Activated naive CD4-positive, alpha-beta T cell treated with anti-CD3 and anti-CD28 coated beads, Interleukin-2, amount 10 ng/mL, durations not matched to agents 7 days and 5 days (primary cell): ENCODE data around the gene ARHGAP31.
A peak's percentile ranks its signal among the peaks of the same experiment; 100 is the strongest.
"Not testable (repeated sequence)": the region's sequence is repeated elsewhere in the genome, so short reads cannot be mapped to it uniquely, and the experiment has no call there.

ENCODE experiments used
- CTCF ChIA-PET: fragments of 350-600 bp; sonication (Branson Sonifier 250); formaldehyde crosslinking; loops from one replicate; lab custom pipeline; 2021; ENCODE audit warnings: antibody characterized with exemption; lab: Charles Lee
- DNase-seq: peaks from one replicate; pipeline ENCODE4 v3.0.0-alpha.2; 2020
- H3K27ac Mint-ChIP-seq: one replicate; pipeline ENCODE4 v1.8.0; 2021; ENCODE audit warnings: mild to moderate bottlenecking, moderate library complexity, mixed read lengths
- H3K27me3 Mint-ChIP-seq: one replicate; pipeline ENCODE4 v1.8.0; 2021; ENCODE audit warnings: mild to moderate bottlenecking, mixed read lengths
- H3K36me3 Mint-ChIP-seq: one replicate; pipeline ENCODE4 v1.8.0; 2021; ENCODE audit warnings: mixed read lengths
- H3K4me1 Mint-ChIP-seq: one replicate; pipeline ENCODE4 v1.8.0; 2021; ENCODE audit warnings: mixed read lengths
- H3K4me3 Mint-ChIP-seq: one replicate; pipeline ENCODE4 v1.8.0; 2021; ENCODE audit warnings: mild to moderate bottlenecking, moderate library complexity, mixed read lengths
- H3K9me3 Mint-ChIP-seq: one replicate; pipeline ENCODE4 v1.8.0; 2021; ENCODE audit warnings: mixed read lengths

ARHGAP31 gene, protein sequence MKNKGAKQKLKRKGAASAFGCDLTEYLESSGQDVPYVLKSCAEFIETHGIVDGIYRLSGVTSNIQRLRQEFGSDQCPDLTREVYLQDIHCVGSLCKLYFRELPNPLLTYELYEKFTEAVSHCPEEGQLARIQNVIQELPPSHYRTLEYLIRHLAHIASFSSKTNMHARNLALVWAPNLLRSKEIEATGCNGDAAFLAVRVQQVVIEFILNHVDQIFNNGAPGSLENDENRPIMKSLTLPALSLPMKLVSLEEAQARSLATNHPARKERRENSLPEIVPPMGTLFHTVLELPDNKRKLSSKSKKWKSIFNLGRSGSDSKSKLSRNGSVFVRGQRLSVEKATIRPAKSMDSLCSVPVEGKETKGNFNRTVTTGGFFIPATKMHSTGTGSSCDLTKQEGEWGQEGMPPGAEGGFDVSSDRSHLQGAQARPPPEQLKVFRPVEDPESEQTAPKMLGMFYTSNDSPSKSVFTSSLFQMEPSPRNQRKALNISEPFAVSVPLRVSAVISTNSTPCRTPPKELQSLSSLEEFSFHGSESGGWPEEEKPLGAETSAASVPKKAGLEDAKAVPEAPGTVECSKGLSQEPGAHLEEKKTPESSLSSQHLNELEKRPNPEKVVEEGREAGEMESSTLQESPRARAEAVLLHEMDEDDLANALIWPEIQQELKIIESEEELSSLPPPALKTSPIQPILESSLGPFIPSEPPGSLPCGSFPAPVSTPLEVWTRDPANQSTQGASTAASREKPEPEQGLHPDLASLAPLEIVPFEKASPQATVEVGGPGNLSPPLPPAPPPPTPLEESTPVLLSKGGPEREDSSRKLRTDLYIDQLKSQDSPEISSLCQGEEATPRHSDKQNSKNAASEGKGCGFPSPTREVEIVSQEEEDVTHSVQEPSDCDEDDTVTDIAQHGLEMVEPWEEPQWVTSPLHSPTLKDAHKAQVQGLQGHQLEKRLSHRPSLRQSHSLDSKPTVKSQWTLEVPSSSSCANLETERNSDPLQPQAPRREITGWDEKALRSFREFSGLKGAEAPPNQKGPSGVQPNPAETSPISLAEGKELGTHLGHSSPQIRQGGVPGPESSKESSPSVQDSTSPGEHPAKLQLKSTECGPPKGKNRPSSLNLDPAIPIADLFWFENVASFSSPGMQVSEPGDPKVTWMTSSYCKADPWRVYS (N-terminal part only)

DNA sequence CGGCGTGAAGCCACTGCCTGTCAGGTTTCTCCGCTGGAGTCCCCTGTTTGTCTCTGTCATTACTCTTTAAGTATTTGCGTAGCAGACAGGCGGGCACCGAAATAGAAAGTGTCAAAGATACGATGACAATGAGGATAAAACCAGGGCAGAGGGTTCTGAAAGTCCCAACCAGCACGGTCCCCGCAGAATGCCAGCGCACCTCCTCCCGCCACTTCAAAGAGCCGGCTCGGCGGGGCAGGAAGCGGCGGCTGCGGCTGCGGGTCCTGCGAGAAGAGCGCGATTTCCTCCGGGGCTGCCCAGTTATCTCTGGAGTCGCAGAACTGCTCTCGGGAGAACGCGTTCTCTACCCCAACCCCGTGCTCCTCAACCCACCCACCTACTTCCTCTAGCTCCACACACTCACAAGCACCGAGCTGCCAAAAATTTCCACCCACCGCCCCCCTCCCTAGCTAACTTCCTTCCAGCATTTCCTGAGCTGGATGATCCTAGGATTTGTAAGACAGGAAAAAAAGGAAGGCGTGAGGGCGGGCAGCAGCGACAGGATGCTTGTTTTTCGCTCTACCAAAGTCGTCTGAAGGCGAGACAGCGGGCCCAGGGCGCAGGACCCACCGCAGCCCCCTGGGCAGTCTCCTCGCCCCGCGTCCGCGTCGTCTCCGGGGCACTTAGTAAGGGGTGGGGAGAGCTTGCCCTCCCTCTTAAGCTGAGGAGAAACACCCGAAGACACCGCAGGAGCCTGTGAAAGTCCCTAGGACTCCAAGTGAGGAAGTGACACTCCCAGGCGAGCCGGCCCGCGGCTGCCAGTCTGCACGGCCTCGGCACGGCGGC is at the start of gene ARHGAP31:
TSS of gene ARHGAP31 (plus strand) at position 513 of the 825 bp plus-strand sequence. CDS start 522 bp downstream, outside the sequence.
- peak; percentile 87 for DNase-seq
- Mint-ChIP-seq H3K4me3 (peak within 1 kb of the TSS; percentile 83), H3K27ac (peak within 1 kb of the TSS; percentile 85), H3K9me3 (no peaks in the 10 kb centered on the region), H3K4me1 (peaks cover 48% of the 10 kb centered on the region), H3K27me3 (peaks cover 49% of the 10 kb centered on the region), H3K36me3 (no peaks in the 10 kb centered on the region)
- CTCF ChIA-PET: interaction anchor here (1.3 kb wide), 1 partner anchor 53 kb away, joined by 3 read pairs; the partner anchor contains the start of gene B4GALT4

DNA sequence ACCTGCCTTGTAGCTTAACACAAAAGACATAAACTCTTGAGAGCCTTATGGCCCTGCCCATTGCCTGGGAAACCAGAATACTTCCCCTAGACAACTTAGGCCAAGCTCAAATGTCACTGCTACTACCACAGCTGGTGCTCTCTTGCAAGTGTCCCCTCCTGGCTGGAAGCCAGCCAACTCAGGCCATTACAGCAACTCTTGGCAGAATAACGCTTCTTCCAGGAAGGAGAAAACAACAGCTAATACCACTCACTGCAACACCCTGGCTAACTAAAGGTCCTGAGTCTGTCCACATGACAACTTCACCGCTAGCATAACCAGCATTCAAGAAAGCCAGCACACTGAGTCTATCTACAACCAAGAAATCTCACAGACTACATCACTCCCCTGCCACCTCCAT is 48.4 kb upstream of the ARHGAP31 start:
- H3K27me3 Mint-ChIP-seq: peaks cover 4% of the 10 kb centered on the region
- peaks cover 2% of the 10 kb centered on the region for H3K36me3 Mint-ChIP-seq
- no peak for DNase-seq
- CTCF ChIA-PET: interaction anchor here (0.7 to 4.9 kb wide), 5 partner anchors 97 to 436 kb away, joined by 3 to 22 read pairs (median 3); partner anchors contain the start of gene IGSF11
- H3K27ac Mint-ChIP-seq: no peak overlapping the region
- H3K4me3 Mint-ChIP-seq: no peak overlapping the region
- peaks cover 8% of the 10 kb centered on the region for H3K9me3 Mint-ChIP-seq
- peaks cover 8% of the 10 kb centered on the region for H3K4me1 Mint-ChIP-seq

DNA sequence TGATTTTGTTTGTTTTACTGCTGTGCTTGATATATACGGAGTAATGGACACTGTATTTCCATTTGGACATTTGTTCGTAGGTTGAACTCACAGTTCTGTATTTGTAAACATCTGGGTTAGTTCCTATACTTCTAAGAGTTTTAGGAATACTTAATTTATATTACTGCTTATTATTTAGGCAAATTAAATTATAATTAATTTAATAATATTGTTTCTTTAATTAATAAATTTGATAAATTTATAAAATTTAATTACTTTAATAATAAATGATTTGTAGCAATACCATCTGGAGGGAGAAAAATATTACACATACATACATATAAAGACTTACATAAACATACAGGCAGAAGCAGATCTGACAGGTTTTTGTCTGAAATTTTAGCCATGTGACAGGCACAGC is 39.0 kb upstream of the ARHGAP31 start:
- Mint-ChIP-seq H3K27me3 (peaks cover 14% of the 10 kb centered on the region), H3K27ac (no peak overlapping the region), H3K36me3 (no peaks in the 10 kb centered on the region), H3K9me3 (no peaks in the 10 kb centered on the region), H3K4me1 (peaks cover 2% of the 10 kb centered on the region), H3K4me3 (no peak overlapping the region)
- no peak for DNase-seq
- CTCF ChIA-PET: no interaction called here

DNA sequence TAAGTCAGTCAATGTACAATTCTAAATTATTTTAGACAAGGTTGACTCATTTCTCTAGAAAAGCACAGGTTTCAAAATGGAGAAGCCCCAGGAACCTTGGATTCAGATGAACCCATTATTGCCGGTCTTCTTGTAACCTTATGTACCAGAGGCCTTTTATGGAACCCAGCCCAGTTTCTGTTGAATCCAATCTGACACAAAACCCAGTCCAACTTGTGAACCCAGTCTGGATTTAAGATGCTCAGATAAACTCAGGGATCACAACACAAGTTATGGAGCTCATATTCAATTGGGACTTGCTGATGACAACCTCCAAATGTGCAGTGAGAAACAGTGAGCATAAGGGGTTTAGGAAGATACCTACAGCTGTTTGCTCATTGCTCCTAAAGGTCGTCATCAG is 37.1 kb upstream of the ARHGAP31 start:
- no peak overlapping the region for H3K27ac Mint-ChIP-seq
- DNase-seq: no peak
- H3K36me3 Mint-ChIP-seq: no peaks in the 10 kb centered on the region
- no peaks in the 10 kb centered on the region for H3K9me3 Mint-ChIP-seq
- peaks cover 14% of the 10 kb centered on the region for H3K27me3 Mint-ChIP-seq
- CTCF ChIA-PET: no interaction called here
- H3K4me3 Mint-ChIP-seq: no peak overlapping the region
- peaks cover 2% of the 10 kb centered on the region for H3K4me1 Mint-ChIP-seq

DNA sequence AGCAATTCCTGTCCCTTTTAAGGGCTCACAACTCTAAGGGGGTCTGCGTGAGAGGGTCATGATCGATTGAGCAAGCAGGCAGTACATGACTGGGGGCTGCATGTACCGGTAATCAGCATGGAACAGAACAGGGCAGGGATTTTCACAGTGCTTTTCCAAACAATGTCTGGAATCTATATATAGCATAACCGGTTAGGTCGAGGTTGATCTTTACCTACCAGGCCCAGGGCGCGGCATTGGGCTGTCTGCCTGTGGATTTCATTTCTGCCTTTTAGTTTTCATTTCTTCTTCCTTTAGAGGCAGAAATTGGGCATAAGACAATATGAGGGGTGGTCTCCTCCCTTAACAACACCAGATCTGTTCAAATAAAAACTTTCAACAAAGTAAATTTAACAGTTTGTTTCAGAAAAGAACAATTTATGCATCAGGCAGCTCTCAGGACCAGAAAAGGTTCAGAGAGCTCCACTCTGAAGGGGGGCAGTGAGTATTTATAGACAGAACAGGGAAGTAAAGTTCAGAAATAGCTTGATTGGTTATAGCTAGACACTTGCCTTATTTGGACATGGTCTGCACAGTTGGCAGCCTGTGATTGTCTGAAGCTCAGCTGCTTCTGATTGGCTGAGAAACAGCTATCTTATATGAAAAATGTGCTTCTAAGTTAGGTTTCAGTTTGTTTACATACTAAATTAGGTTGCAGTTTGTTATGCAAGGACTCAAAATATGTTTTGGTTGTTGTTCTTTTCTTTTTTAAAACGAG is 36.4 kb upstream of the ARHGAP31 start:
- Mint-ChIP-seq H3K4me1 (peaks cover 2% of the 10 kb centered on the region), H3K9me3 (no peaks in the 10 kb centered on the region), H3K27me3 (peaks cover 14% of the 10 kb centered on the region), H3K4me3 (no peak overlapping the region), H3K27ac (no peak overlapping the region), H3K36me3 (no peaks in the 10 kb centered on the region)
- no peak for DNase-seq
- CTCF ChIA-PET: interaction anchor here (0.9 kb wide), 1 partner anchor 14 kb away, joined by 3 read pairs; no protein-coding TSS in a partner anchor

DNA sequence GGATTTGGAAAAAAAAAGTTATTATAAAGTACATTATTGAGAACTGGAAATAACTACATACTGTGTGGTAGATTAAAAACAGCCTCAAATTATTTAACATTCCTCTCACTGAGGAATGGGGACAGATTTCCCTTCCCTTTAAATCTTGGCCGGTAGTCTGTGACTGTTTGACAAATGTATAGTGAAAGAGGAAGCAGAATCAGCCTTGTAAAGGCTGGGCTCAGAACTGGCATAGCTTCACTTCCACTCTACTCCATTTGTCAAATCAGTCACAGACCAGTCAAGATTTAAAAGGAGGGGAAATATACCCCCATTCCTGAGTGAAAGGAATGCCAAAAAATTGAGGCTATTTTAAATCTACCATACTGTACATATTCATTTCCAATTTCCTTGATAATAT is 35.3 kb upstream of the ARHGAP31 start:
- Mint-ChIP-seq H3K4me3 (no peak overlapping the region), H3K27me3 (peaks cover 14% of the 10 kb centered on the region), H3K9me3 (no peaks in the 10 kb centered on the region), H3K27ac (no peak overlapping the region), H3K4me1 (peaks cover 2% of the 10 kb centered on the region), H3K36me3 (no peaks in the 10 kb centered on the region)
- DNase-seq: no peak
- CTCF ChIA-PET: no interaction called here

DNA sequence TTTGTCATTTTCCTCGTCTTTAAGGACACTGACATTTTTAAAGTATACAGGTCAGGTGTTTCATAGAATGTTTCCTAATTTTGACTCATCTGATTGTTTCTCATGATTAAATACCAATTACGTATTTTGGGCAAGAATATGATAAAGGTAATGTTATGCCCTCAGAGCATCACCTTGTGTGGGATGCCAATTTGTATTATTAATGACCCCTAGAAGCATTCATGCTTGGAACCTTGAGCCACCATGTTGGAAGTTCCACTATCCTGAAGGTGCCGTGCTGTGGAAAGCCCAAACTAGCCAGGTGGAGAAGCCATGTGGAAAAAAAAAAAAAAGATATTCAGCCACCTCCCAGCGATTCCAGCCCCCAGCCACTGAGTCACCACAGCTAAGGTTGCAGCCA is 34.4 kb upstream of the ARHGAP31 start:
- no peak for DNase-seq
- H3K4me1 Mint-ChIP-seq: peaks cover 2% of the 10 kb centered on the region
- H3K9me3 Mint-ChIP-seq: no peaks in the 10 kb centered on the region
- no peak overlapping the region for H3K4me3 Mint-ChIP-seq
- peaks cover 18% of the 10 kb centered on the region for H3K27me3 Mint-ChIP-seq
- CTCF ChIA-PET: no interaction called here
- H3K36me3 Mint-ChIP-seq: no peaks in the 10 kb centered on the region
- no peak overlapping the region for H3K27ac Mint-ChIP-seq

DNA sequence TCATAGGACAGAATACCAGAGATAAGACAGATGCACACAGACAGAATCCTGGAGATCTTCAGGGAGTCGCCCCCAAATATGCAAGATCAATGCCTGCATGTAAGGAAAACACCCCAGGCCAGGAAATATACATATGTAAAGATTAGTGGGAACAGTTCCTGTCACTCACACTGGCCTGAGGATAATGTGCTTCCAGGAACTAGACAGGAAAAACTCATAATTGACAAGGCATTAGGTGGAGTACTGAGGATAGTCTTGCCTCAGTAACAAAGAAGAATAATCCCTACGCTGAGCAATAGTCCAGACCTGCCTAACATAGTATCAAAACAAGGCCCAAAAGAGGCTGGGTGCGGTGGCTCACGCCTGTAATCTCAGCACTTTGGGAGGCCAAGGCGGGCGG is 33.1 kb upstream of the ARHGAP31 start:
- no peak for DNase-seq
- Mint-ChIP-seq H3K36me3 (no peaks in the 10 kb centered on the region), H3K9me3 (no peaks in the 10 kb centered on the region), H3K4me1 (peaks cover 2% of the 10 kb centered on the region), H3K27me3 (peaks cover 12% of the 10 kb centered on the region), H3K27ac (no peak overlapping the region), H3K4me3 (no peak overlapping the region)
- CTCF ChIA-PET: no interaction called here

DNA sequence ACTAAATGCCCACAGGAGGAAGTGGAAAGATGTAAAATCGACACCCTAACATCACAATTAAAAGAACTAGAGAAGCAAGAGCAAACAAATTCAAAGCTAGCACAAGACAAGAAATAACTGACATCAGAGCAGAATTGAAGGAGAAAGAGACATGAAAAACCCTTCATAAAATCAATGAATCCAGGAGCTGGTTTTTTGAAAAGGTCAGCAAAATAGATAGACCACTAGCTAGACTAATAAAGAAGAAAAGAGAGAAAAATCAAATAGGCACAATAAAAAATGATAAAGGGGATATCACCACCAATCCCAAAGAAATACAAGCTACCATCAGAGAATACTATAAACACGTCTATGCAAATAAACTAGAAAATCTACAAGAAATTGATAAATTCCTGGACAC is 24.0 kb upstream of the ARHGAP31 start:
- H3K4me3 Mint-ChIP-seq, H3K27ac Mint-ChIP-seq, H3K9me3 Mint-ChIP-seq, CTCF ChIA-PET, H3K4me1 Mint-ChIP-seq, DNase-seq, H3K36me3 Mint-ChIP-seq: not testable (repeated sequence)
- H3K27me3 Mint-ChIP-seq: peaks cover 25% of the 10 kb centered on the region

DNA sequence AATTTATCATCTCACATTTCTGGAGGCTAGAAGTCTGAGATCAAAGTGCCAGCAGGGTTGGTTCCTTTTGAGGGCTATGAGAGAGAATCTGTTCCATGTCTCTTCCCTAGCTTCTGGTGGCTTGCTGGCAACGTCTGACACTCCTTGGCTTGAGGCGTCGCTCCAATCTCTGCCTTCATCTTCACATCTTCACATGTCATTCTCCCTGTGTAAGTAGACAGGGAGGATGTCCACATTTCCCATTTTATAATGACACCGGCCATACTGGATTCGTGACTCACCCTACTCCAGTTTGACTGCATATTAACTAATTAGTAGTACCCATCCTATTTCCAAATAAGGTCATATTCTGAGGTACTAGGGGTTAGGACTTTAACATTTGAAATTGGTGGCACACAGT is 17.5 kb upstream of the ARHGAP31 start:
- CTCF ChIA-PET: interaction anchor here (1.2 to 2.8 kb wide), 2 partner anchors 77 to 283 kb away, joined by 3 to 26 read pairs; partner anchors contain the start of gene CD80
- Mint-ChIP-seq H3K36me3 (peaks cover 2% of the 10 kb centered on the region), H3K4me3 (no peak overlapping the region), H3K27ac (no peak overlapping the region), H3K9me3 (peaks cover 3% of the 10 kb centered on the region), H3K27me3 (peaks cover 6% of the 10 kb centered on the region), H3K4me1 (no peaks in the 10 kb centered on the region)
- DNase-seq: no peak

DNA sequence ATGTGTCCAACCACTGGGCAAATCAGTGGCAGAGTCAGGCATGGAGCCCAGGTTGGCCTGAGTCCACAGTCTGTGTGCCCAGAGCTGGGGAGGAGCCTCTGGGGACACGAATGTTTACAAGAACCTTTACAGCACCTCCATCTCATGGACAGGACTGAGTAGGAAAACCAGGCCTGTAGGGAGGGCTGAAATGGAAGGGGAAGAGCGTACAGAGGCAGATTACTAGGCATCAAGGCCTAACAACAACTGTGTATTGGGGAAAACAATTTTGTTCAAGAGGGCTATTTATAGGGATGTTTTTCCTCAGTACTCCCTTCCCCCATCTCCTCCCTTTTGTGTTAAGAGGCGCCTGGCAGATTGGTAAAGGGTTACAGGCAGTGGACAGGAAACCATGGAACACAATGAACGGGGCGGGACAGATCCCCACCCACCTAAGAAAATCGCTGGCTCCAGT is 15.1 kb upstream of the ARHGAP31 start:
- Mint-ChIP-seq H3K27me3 (peaks cover 11% of the 10 kb centered on the region), H3K4me1 (no peaks in the 10 kb centered on the region), H3K36me3 (peaks cover 8% of the 10 kb centered on the region), H3K9me3 (peaks cover 24% of the 10 kb centered on the region), H3K4me3 (no peak overlapping the region), H3K27ac (no peak overlapping the region)
- no peak for DNase-seq
- CTCF ChIA-PET: interaction anchor here (0.7 kb wide), 1 partner anchor 38 kb away, joined by 3 read pairs; no protein-coding TSS in a partner anchor

DNA sequence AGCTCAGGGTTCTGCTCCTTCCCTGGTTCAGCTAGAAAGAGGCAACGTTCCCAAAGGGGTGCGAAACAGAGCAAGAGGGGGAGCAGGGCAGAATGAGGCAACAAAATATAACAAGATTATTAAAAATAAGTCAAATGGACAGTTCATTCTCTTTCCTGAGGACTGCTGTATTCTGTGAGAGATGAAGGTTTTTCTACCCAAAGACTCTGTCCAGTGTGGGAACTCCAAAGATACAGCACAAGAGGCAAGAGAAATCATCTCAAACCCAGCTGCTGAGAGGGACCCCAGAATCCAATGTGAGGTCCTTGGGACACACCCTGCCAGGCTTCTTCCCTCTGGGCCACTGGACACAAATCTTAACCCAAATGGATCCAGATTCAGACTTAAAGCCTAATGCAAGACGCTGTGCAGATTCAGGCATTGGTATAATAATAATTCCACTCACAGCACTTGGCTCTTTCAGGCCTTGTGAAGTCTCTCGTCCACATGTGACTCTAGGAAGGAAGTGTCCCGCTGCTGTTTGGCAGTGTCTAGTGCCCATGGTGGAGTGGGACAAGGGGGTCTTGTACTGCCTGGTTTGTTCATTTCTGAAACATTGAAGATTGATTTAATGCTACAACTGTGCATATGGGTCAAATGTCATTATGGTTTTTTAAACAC is 14.5 kb upstream of the ARHGAP31 start:
- Mint-ChIP-seq H3K4me1 (no peaks in the 10 kb centered on the region), H3K36me3 (peaks cover 8% of the 10 kb centered on the region), H3K4me3 (no peak overlapping the region), H3K27ac (no peak overlapping the region), H3K9me3 (peaks cover 24% of the 10 kb centered on the region), H3K27me3 (peaks cover 11% of the 10 kb centered on the region)
- DNase-seq: no peak
- CTCF ChIA-PET: interaction anchor here (0.7 kb wide), 1 partner anchor 38 kb away, joined by 3 read pairs; no protein-coding TSS in a partner anchor
